Mucosa of rectum (tissue), 2 donors: ENCODE data around the gene MFN2.

Experiments used
- H3K27ac ChIP-seq, 2 donors: one replicate each; pipeline ENCODE4 v1.7.0; 2013; ENCODE audit warnings: inconsistent platforms in 2 of 2, low read depth in 2 of 2, low read length in 2 of 2
- H3K27me3 ChIP-seq, 2 donors: one replicate each; pipeline ENCODE4 v1.7.0; 2013; ENCODE audit warnings: low read length in 2 of 2; ENCODE audit not compliant: control insufficient read depth in 2 of 2, insufficient read depth in 2 of 2
- H3K36me3 ChIP-seq, 2 donors: one replicate each; pipeline ENCODE4 v1.7.0; 2013; ENCODE audit warnings: low read length in 2 of 2; ENCODE audit not compliant: control insufficient read depth in 2 of 2, insufficient read depth in 2 of 2
- H3K4me1 ChIP-seq, 2 donors: one replicate each; pipeline ENCODE4 v1.7.0; 2013; ENCODE audit warnings: low read length in 2 of 2, mild to moderate bottlenecking in 1 of 2; ENCODE audit not compliant: control insufficient read depth in 2 of 2, insufficient read depth in 2 of 2
- H3K4me3 ChIP-seq, 2 donors: one replicate each; pipeline ENCODE4 v1.7.0; 2013; ENCODE audit warnings: low read length in 2 of 2
- H3K9ac ChIP-seq, 2 donors: one replicate each; pipeline ENCODE4 v1.7.0; 2013; ENCODE audit warnings: low read length in 2 of 2, low read depth in 1 of 2, mild to moderate bottlenecking in 1 of 2
- H3K9me3 ChIP-seq, 2 donors: one replicate each; pipeline ENCODE4 v1.7.0; 2013; ENCODE audit warnings: low read length in 2 of 2; ENCODE audit not compliant: control insufficient read depth in 2 of 2
- donor health status: healthy.
- donor health status: Normal muscosa, but diverticular disease.

Gene MFN2

GRCh38 chr1:11942280-11942679, 38.0 kb upstream of the MFN2 start:
- no peak overlapping the region for H3K27ac ChIP-seq
- no peak overlapping the region for H3K4me3 ChIP-seq
- H3K9ac ChIP-seq, result no peak overlapping the region
- H3K9me3 ChIP-seq, result no peaks in the 10 kb centered on the region
- H3K4me1 ChIP-seq, result peaks cover 0 to 5% of the 10 kb centered on the region in 2 donors
- no peaks in the 10 kb centered on the region for H3K27me3 ChIP-seq
- peaks cover 0 to 2% of the 10 kb centered on the region in 2 donors for H3K36me3 ChIP-seq

- no peak overlapping the region for H3K4me3 ChIP-seq
- no peak overlapping the region for H3K27ac ChIP-seq
- no peaks in the 10 kb centered on the region for H3K9me3 ChIP-seq
- no peaks in the 10 kb centered on the region for H3K36me3 ChIP-seq
- H3K27me3 ChIP-seq, result no peaks in the 10 kb centered on the region
- H3K4me1 ChIP-seq, result peaks cover 0 to under 1% of the 10 kb centered on the region in 2 donors
- no peak overlapping the region for H3K9ac ChIP-seq
Measured at GRCh38 chr1:11943619-11944018, 36.6 kb upstream of the MFN2 start.

- Histone ChIP-seq H3K36me3 (no peaks in the 10 kb centered on the region), H3K4me1 (no peaks in the 10 kb centered on the region), H3K27ac (no peak overlapping the region), H3K9me3 (no peaks in the 10 kb centered on the region), H3K27me3 (no peaks in the 10 kb centered on the region), H3K4me3 (no peak overlapping the region), H3K9ac (no peak overlapping the region)
Measured at GRCh38 chr1:11944358-11944931, 35.8 kb upstream of the MFN2 start.

GRCh38 chr1:11946647-11947046, 33.6 kb upstream of the MFN2 start:
- H3K36me3 ChIP-seq, result peaks cover 3 to 4% of the 10 kb centered on the region in 2 donors
- H3K9me3 ChIP-seq, result no peaks in the 10 kb centered on the region
- H3K4me3 ChIP-seq, result no peak overlapping the region
- H3K4me1 ChIP-seq, result no peaks in the 10 kb centered on the region
- H3K27ac ChIP-seq, result no peak overlapping the region
- no peaks in the 10 kb centered on the region for H3K27me3 ChIP-seq
- H3K9ac ChIP-seq, result no peak overlapping the region

GRCh38 chr1:11948822-11949458, 31.3 kb upstream of the MFN2 start:
- Histone ChIP-seq H3K9ac (no peak overlapping the region), H3K27me3 (no peaks in the 10 kb centered on the region), H3K27ac (no peak overlapping the region), H3K9me3 (no peaks in the 10 kb centered on the region), H3K4me3 (no peak overlapping the region), H3K4me1 (no peaks in the 10 kb centered on the region), H3K36me3 (peaks cover 3 to 9% of the 10 kb centered on the region in 2 donors)

- no peaks in the 10 kb centered on the region for H3K9me3 ChIP-seq
- no peaks in the 10 kb centered on the region for H3K4me1 ChIP-seq
- H3K9ac ChIP-seq, result no peak overlapping the region
- peaks cover 5 to 9% of the 10 kb centered on the region in 2 donors for H3K36me3 ChIP-seq
- H3K27ac ChIP-seq, result no peak overlapping the region
- H3K4me3 ChIP-seq, result no peak overlapping the region
- H3K27me3 ChIP-seq, result no peaks in the 10 kb centered on the region
Measured at GRCh38 chr1:11951901-11952300, 28.3 kb upstream of the MFN2 start.

GRCh38 chr1:11952455-11953109, 27.7 kb upstream of the MFN2 start:
- H3K9me3 ChIP-seq, result no peaks in the 10 kb centered on the region
- H3K4me1 ChIP-seq, result no peaks in the 10 kb centered on the region
- no peaks in the 10 kb centered on the region for H3K27me3 ChIP-seq
- H3K36me3 ChIP-seq, result peaks cover 8 to 13% of the 10 kb centered on the region in 2 donors
- H3K27ac ChIP-seq, result no peak overlapping the region
- no peak overlapping the region for H3K4me3 ChIP-seq
- no peak overlapping the region for H3K9ac ChIP-seq

GRCh38 chr1:11955221-11955620, 25.0 kb upstream of the MFN2 start:
- Histone ChIP-seq H3K27ac (no peak overlapping the region), H3K27me3 (no peaks in the 10 kb centered on the region), H3K9me3 (no peaks in the 10 kb centered on the region), H3K9ac (no peak overlapping the region), H3K4me1 (no peaks in the 10 kb centered on the region), H3K4me3 (no peak overlapping the region), H3K36me3 (peaks cover 8 to 13% of the 10 kb centered on the region in 2 donors)

GRCh38 chr1:11957398-11957797, 22.8 kb upstream of the MFN2 start:
- Histone ChIP-seq H3K27ac (no peak overlapping the region), H3K9me3 (no peaks in the 10 kb centered on the region), H3K27me3 (no peaks in the 10 kb centered on the region), H3K9ac (no peak overlapping the region), H3K4me3 (no peak overlapping the region), H3K36me3 (peaks cover 5 to 9% of the 10 kb centered on the region in 2 donors), H3K4me1 (peaks cover 3 to 5% of the 10 kb centered on the region in 2 donors)

GRCh38 chr1:11957897-11958296, 22.3 kb upstream of the MFN2 start:
- peaks cover 5 to 9% of the 10 kb centered on the region in 2 donors for H3K36me3 ChIP-seq

More at GRCh38 chr1:11957897-11958296, 22.3 kb upstream of the MFN2 start:
- Histone ChIP-seq H3K4me1 (peaks cover 3 to 5% of the 10 kb centered on the region in 2 donors), H3K9ac (no peak overlapping the region), H3K27ac (no peak overlapping the region), H3K27me3 (no peaks in the 10 kb centered on the region), H3K9me3 (no peaks in the 10 kb centered on the region), H3K4me3 (no peak overlapping the region)
